Femur (tissue), 1 donor: Measurements from ENCODE around the gene SLC9A8.

Experiments used
- DNase-seq: peaks from one replicate; pipeline ENCODE4 v3.0.0-alpha.2; 2017

SLC9A8 gene

GRCh38 chr20:49899541-49900383, 87.1 kb downstream of the SLC9A8 start:
- DNase-seq = no peak

- DNase-seq = no peak
Observed at GRCh38 chr20:49901588-49901987, 89.0 kb downstream of the SLC9A8 start.

GRCh38 chr20:49904440-49905214, 92.0 kb downstream of the SLC9A8 start:
- no peak for DNase-seq

GRCh38 chr20:49905415-49906091, 92.9 kb downstream of the SLC9A8 start:
- DNase-seq = no peak

GRCh38 chr20:49906101-49906604, 93.5 kb downstream of the SLC9A8 start:
- no peak for DNase-seq

GRCh38 chr20:49906615-49907154, 94.1 kb downstream of the SLC9A8 start:
- no peak for DNase-seq

GRCh38 chr20:49907405-49908257, 95.0 kb downstream of the SLC9A8 start:
- DNase-seq = no peak

GRCh38 chr20:49908258-49908565, 95.6 kb downstream of the SLC9A8 start:
- no peak for DNase-seq

GRCh38 chr20:49909499-49910339, 97.1 kb downstream of the SLC9A8 start:
- DNase-seq = no peak

- no peak for DNase-seq
Observed at GRCh38 chr20:49910340-49910706, 97.7 kb downstream of the SLC9A8 start.

- no peak for DNase-seq
Observed at GRCh38 chr20:49913399-49914047, 100.9 kb downstream of the SLC9A8 start.

GRCh38 chr20:49914310-49915117, 101.9 kb downstream of the SLC9A8 start:
- DNase-seq = no peak

- no peak for DNase-seq
Observed at GRCh38 chr20:49915118-49915379, 102.4 kb downstream of the SLC9A8 start.

GRCh38 chr20:49915380-49916145, 102.9 kb downstream of the SLC9A8 start, which contains the start of gene SPATA2:
TSS of gene SPATA2 (minus strand) at chr20:49915529. CDS start at chr20:49908490, 7,039 bp downstream.
- DNase-seq = peak; percentile 96

GRCh38 chr20:49916146-49917002, 103.7 kb downstream of the SLC9A8 start:
- DNase-seq = no peak

GRCh38 chr20:49918446-49918845, 105.8 kb downstream of the SLC9A8 start:
- DNase-seq = no peak

- no peak for DNase-seq
Observed at GRCh38 chr20:49919009-49919408, 106.4 kb downstream of the SLC9A8 start.

GRCh38 chr20:49919461-49919860, 106.8 kb downstream of the SLC9A8 start:
- DNase-seq = no peak
